Stimulated activated CD4-positive, alpha-beta T cell treated with anti-CD3 and anti-CD28 coated beads, TNF-alpha, amount 100 ng/mL, for 1 hour (primary cell): ENCODE results near the gene ACAP1.

Source experiments
- DNase-seq, 3 donors: peaks; one replicate each; pipeline ENCODE4 v3.0.0-alpha.2; 2020; ENCODE audit warnings: low read depth in 3 of 3, low spot score in 1 of 3

The ACAP1 gene, protein sequence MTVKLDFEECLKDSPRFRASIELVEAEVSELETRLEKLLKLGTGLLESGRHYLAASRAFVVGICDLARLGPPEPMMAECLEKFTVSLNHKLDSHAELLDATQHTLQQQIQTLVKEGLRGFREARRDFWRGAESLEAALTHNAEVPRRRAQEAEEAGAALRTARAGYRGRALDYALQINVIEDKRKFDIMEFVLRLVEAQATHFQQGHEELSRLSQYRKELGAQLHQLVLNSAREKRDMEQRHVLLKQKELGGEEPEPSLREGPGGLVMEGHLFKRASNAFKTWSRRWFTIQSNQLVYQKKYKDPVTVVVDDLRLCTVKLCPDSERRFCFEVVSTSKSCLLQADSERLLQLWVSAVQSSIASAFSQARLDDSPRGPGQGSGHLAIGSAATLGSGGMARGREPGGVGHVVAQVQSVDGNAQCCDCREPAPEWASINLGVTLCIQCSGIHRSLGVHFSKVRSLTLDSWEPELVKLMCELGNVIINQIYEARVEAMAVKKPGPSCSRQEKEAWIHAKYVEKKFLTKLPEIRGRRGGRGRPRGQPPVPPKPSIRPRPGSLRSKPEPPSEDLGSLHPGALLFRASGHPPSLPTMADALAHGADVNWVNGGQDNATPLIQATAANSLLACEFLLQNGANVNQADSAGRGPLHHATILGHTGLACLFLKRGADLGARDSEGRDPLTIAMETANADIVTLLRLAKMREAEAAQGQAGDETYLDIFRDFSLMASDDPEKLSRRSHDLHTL

DNA sequence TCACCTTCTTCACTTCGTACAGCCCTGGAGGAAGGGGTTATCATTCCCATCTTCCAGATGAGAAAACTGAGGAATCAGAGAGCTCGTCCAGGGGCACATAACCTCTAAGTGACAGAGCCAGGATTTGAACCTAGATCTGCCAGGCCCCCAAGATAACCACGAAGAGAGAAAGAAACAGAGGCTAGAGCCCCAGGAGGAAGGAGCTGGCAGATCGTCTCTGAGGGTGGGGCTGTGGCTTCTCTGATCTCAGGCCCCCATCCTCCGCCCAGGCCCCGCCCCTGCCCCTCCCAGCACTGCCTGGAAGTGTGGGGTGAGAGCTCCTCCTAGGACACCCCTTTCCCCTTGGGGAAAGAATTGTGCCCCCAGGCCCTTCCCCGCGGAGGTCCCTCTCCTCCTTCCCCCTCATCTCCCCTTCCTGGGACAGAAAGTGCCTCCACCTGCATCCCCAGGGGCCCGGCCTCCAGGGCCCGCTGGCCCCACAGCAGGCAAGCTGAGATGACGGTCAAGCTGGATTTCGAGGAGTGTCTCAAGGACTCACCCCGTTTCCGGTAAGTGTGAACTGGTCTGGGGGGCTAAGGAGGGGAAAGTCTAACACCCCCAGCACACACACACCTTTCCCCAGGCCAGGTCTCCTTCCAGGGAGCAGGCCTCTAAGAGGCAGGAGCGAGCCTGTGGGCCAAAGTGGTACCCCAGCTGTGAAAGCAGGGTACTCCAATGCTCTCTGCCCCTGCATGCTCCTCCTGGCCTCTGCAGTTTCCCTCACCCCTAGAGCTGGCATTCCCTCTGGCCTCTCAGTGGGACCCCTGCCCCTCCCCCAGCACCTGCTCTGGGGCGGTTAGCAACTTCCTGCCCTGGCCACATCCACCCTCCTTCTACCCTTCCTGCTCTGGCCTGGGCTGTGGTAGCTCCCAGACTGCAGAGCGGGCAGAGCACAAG lies at the start of gene ACAP1:
Gene ACAP1 (plus strand): TSS at position 290 of the 936 bp plus-strand sequence. CDS start 206 bp downstream, at position 496.
- peak; percentile 61 to 73 (median 70) for DNase-seq

DNA sequence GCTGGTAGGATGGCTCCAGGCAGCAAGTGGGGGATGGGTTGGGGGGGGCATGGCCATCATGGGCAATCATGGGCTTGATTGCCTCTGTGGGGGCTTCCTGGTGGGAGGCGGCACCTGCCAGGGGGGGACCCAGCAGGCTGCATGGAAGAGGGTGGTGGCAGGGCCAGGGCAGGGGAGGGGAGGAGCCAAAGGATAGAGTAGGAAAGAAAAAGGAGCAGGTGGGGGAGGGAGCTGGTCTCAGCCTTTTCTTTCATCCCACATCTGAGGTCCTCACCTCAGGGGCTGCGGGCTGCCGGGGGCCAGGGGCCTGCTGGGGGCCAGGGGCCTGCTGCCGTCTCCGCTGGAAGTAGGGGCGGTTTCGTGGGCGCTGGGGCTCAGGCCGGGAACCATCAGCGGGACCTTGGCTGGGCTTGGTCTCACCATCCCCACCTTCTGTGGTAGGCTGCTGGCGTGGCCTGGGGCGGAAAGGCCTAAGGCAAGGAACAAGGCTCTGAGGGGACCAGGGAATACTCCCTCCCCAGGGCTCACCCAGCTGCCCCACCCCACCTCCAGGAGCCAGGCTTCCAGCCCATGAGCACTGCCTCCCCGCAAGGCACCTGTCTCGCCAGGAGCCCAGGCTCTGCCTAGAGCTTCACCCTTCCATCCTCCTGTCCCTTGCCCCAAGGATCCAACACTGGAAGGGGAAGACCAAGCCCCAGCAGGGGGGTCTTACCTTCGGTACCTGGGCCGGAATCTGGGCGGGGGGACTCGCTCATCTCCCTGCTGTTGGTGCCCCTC lies 46.9 kb upstream of the ACAP1 start:
- DNase-seq: no peak

DNA sequence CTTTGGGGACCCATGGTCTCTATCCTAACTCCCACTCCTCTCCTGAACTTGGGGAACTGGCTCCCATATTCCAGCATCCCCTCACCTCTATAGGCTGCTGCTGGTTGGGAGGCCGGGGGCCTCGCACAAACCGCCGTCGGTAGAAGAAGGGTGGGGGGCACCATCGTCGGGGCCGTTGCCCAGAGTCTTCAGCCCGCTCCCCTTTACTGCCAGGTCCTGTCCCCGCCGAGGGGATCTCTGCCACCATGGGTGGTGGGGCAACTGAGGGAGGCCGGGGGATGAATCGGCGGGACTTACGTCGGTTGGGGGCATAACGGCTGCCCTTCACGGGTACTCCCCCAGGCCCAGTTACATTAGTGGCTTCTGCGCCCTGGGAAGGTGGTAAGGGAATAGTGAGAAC lies 46.2 kb upstream of the ACAP1 start:
- DNase-seq: no peak

DNA sequence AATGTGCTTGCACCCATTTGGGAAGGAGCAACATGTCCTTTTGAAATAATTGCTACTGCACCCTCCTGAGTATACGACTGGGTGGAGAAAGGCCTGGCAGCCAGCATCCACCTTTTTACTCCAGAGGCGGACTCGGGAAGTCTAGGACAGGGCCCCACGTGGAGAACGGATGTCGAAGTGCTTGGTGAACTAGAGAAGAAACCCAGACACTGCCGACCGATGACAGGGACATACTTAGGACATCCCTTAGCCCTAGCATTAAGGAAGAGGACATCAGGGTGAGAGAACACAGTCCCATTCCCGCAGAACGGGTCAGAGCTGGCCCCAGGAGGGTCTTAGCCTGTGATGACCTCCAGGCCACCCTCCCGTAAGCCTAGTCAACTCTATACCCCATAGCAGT lies 45.6 kb upstream of the ACAP1 start:
- no peak for DNase-seq

DNA sequence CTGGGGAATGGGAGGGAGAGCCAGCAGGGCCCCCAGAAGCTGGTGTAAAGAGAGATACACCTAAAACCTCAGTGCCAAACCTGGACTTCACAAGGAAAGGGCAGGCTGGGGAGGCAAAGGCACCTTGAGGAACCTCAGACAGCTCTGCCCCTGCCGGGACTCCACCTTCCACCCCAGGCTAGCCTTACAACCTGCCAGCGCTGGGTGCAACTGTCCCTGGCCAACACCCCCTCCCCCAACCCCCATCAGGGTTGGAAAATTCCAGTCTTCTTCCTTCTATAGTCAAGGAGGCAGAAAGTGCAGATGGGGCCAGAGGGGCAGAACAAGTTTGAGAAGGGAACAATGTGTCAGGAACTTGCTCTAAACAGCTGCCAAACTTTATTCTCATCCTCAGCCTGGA lies 44.1 kb upstream of the ACAP1 start:
- no peak for DNase-seq

DNA sequence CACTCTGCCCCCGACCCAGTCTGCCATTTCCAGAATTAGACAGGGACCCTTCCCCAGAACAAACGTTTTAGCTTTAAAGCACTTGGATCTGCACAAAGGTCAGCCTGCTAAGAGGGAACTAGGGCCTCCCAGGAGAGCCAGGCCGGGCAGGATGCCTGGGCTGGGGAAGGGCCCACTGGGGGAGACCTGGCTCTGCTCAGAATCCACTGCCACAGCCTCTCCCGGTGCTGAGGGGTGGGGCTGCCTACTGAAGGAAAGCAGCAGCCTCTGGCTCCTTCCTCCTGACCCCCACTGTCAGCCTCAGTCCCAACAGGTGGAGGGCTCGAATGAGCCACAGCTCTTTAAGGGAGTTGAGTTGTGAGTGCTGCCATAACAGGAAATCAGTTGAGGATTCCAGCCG lies 43.6 kb upstream of the ACAP1 start:
- no peak for DNase-seq

DNA sequence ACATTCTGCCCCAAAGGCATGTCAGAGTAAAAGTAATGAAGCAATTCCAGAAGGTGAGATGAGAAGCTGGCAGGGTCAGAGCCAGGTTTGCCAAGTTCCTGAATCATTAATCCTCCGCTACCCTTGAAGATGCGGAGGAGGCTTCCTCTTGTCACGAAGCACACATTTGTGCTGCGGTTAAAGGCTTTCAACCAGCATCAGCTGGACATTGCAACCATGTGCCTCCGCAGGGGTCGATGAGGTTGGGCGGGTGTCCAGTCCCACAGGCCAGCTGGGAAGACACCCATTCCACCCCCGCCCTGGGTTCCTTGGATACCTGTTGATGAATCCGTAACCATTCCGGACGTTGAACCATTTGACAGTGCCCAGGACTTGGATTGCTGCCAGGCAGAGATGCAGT lies 43.2 kb upstream of the ACAP1 start:
- DNase-seq: no peak

DNA sequence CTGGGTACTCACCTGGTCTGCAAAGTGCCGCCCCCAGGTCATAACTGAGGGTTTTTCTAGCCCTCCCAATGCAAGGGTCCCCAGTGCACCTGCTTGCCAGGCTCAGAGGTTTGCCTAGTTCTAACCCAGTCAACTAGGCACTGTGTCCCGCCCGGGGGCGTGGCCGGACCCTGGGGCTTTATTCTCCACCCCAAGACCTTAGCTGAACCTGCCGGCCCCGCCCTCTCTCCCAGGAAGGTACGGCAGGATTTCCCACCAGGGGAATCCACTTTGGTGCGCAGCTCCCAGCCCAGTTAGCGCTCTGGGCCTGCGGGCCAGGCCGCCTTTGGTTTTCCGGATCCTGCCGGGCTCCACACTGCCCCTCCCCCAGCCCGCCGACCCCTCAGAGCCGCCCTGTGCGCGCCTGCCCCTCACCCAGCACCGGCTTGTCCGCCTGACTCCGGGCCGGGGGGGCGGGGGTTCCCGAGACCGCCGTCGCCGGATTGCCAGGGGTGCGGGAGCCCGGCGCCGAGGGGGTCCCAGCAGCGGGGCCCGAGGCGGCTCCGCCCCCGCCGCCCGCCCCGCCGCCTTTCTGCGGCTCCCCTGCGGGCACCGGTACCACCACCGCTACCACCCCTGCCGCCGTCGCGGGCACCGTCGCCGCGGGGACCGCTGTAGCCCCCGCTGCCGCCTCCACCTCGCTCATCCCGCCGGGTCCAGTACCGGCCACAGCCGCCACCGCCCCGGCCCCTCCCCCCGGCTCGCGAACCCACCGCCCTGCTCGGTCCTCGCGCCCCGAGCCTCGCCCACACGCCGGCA lies 42.3 kb upstream of the ACAP1 start:
- no peak for DNase-seq

DNA sequence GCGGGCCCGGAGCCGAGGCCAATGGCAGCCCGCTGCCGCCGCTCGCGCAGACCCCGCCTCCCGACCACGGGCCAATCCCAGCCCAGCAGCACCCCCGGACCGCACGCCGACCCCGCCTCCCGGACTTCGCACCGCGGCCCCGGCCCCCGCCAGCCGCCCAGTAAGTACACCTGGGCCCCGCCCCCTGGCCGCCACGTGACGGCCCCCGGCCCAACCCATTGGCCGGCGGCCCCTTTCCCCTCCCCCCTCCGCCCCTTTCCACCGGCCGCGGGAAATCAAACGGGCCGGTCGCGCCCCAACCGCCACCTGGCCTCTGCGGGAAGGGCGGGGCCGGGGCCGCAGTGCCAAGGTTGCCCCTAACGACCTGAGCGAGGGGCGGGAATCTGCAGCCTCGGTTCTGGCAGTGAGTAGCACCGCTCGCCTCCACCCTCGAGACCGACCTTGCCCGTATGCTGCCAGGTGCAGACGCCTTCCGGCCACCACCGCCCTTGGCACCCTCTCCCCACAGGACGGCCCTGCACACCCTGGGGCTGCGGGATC lies 41.6 kb upstream of the ACAP1 start, which contains the start of gene YBX2:
Gene YBX2 (minus strand): TSS at position 26 of the 540 bp plus-strand sequence. CDS start 139 bp downstream, outside the sequence.
- DNase-seq: peak in 1 of 3 donors; percentile 59

DNA sequence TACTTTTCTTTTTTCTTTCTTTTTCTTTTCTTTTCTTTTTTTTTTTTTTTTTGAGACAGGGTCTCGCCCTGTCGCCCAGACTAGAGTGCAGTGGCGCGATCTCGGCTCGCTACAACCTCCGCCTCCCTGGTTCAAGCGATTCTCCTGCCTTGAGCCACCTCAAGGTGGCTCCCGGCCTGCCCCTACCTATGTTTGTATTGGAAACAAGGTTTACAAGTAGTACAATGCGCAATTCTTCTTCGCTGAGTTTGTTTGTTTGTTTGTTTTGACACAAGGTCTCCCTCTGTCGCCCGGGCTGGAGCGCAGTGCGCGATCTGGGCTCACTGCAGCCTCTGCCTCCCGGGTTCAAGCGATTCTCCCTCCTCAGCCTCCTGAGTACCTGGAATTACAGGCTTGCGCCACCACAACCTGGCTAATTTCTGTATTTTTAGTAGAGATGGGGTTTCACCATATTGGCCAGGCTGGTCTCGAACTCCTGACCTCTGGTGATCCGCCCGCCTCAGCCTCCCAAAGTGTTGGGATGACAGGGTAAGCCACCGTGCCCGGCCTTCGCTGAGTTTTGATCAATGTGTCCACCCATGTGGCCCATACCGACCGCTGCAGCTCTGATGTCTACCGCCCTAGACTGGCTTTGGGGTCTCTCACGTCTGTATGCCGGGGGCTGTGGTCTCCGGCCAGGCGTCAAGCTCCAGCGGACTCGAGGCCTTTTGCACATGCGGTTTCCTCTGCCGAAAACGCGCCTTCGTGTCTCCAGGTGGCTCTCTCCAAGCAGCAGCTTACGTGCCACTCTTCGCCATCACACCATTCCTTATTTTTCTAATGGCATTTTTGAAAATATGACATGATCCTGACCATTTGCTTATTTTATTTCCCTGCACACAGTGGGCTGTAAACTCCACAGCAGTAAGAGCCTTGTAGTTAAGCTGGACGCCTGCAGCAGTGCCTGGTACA lies 40.8 kb upstream of the ACAP1 start:
- DNase-seq: no peak

DNA sequence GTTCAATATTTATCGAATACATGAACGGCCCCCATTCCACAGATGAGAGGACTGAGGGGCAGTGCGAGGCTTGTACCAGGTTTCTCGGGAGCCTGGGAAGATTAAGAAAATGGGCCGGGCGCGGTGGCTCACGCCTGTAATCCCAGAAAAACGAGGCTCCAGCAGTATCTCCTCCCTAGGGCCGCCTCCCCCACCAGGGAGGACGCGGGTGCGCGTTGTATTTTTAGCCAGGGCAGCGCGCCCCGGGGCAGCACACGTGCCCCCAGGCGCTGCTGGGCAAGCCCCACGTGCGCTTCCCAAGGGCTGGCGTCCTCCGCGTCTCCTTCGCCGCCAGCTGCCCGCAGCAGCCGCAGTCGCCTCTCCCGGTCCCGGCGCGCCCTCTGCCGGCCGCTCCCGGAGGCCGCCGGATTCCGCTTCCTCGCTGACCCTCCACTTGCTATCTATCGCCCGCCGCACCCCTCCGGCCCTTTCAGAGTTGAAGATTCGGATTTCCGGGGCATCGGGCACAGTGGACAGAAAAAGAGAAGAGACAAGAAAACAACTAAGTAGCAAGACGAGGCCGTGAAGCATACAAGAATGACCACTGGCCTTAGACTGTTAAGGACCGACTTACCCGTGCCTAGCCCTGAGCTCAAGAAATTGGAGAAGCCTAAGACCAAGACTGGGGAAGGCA lies 40.0 kb upstream of the ACAP1 start:
- DNase-seq: peak in 1 of 3 donors; percentile 59

DNA sequence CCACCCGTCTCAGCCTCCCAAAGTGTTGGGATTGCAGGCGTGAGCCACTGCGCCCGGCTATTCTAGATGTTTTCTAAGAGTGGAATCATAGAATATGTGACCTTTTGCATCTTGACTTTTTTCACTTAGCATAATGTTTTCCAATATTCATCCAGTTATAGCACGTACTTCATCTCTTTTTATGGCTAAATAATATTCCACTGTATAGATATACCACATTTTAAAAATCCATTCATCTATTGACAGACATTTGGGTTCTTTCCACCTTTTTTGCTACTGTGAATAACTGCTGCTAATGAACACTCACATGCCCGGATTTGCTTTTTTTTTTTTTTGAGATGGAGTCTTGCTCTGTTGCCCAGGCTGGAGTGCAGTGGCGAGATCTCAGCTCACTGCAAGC lies 32.1 kb upstream of the ACAP1 start:
- no peak for DNase-seq

DNA sequence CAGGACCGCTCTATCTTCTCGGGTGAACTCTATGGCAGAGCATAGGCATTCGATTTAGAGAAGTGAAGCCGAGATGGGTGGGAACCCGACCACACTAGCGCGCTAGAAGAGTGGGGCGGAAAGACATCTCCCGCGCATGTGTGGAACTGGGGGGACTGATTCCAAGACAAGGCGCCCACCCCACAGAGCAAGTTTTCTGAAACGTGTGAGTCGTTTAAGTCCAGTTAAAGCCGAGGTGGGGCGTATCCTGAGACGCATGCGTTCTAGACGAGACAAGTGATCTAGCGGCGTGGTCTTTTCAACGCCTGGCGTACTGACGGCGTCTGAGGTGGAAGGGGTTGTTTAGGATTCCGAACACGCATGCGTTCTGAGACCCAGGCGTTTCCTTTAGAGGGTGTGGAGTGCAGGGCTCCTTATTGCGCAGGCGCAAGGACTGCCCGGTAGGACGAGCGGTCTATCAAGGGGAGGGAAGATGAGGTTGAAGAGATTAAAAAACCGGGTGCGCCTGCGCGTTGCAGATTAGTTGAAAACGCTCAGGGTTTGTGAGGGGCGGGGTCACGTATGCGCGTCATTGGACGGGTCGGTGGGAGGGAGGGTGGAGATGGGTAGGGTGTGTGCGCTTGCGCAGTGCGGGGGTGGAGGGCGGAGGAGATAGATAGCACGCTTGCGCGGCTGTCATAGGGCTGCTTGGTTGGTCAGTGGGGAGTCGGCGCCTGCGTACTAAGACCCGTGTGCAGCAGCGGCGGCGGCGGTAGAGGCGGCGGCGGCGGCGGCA lies 29.2 kb upstream of the ACAP1 start, which contains the start of gene EIF5A:
Gene EIF5A (plus strand): TSS at position 718 of the 775 bp plus-strand sequence. CDS start 2,008 bp downstream, outside the sequence.
- peak; percentile 100 for DNase-seq

DNA sequence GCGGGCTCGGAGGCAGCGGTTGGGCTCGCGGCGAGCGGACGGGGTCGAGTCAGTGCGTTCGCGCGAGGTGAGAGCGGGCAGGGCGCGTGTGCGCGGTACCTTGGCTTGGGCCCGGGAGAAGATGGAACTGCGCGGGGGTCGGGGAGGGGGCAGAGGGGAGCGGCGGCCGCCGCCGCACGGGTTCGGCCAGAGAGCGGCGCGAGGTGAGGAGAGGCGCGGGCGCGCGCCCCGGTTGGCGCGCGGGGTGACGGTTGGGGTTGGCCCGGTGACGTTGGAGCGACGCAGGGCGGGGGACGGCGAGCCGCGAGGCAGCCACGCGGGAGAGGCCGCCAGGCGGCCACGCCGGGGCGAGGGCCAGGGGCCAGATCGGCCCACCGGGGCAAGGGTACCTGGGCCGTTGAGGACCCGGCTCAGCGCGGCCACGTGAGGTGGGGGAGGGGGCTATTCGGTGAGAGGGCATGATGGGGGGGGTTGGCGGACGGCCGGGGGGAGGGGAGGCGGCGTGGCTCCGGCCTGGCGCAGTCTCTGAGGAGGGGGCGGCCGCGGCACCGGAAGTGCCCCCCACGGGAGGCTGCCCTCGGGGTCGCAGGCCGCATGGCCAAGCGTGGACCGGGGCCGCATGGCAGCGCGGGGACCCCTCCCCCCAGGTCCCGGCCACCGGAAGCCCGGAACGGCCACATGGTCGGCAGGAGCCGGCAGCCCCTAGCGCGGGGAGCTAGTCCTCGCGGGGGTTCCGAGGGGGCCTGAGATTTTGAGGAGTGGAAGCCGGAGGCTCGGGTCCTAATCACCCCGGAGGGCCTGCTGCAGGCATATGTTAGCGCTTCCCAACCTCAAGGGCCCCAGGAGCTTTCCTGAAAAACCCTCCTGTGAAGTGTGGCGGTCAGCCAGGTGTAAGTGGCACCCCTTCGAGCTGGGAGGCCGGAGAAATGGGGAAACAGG lies 28.4 kb upstream of the ACAP1 start:
- no peak for DNase-seq

DNA sequence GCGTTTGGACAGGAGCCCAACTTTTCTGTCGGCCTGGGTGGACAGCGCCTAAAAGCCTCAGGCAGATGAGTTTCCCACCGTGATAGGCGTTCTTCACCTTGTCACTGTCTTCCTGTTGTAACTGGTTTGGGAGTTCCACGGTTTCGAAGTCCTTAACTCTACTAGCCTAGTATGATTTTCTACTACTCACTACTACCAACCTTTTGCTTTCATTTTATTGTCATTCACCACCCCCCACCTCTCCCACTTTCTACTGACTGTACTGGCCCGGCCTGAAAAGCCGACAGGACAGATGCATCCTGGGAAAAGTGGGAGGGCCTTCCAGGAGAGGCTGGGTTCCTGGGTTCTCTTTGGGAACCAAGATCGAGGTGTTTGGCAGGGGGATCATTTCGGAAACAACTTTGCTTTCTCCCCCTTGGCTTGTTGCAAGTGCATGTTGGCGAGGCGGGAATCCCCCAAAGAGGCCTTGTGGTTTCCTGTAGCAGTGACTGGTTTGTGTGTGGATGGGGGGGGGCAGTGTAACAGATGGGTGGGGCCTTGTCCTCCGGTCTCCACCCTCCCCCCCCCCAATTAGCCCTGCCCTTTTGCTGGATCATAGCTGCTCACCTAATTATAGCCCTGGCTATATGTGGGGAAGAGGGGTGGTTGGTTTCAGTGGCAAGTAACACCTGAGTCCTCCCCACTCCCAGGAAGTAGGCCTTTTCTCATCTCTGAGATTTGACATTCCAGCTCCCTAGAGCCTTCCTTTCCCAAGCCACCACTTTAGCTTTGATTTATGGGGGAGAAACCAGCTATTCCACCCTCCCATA lies 27.5 kb upstream of the ACAP1 start:
- peak; percentile 64 to 77 (median 71) for DNase-seq
